ENCODE data around the gene KRT37. TPM values are rescaled to one million over a fixed set of nuclear protein-coding genes. Genes with fewer than 3 reads are reported as not detected.

The KRT37 gene
- total RNA-seq, 1 experiment from 2014 or later = not detected

DNA sequence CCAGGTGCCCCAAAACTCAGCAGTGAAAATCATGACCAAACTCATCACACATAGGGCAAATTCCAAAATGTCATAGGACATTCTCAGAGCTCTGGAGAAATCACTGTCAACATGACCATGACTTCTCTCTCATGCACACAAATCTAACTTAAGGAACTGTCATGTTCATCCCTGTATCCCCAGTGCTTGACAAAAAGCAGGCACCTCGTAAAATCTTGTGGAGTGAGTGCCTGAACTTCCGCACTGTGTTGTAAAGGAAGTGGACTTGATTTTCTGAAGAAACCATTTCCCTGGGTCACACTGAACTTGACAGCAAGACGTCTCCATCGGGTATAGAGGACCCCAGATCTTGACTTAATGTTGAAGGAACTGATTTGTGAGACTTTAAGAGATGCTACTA, 2.8 kb downstream of the KRT37 start:
- no peak overlapping the region for H3K9ac ChIP-seq (ENCODE audit: extremely low read depth, insufficient read length, low read length)
- Mint-ChIP-seq H3K9me3 (no peaks in the 10 kb centered on the region), H3K4me3 (no peak overlapping the region), H3K27ac (no peak overlapping the region; a peak in 1 of 7 replicates), H3K27me3 (ENCODE audit: low read depth) (peaks cover 11% of the 10 kb centered on the region), H3K36me3 (ENCODE audit: insufficient read depth in 1 of 3, low read depth in 3 of 3) (no peaks in the 10 kb centered on the region), H3K4me1 (peaks cover 8% of the 10 kb centered on the region in 2 experiments; a peak in 3 of 4 replicates)
- H3K23me2 ChIP-seq (ENCODE audit: insufficient read length, low read depth, low read length, poor library complexity, severe bottlenecking) = no peaks in the 10 kb centered on the region
- no peaks in the 10 kb centered on the region for H3K9me3 ChIP-seq (ENCODE audit: control insufficient read depth, low read depth, low read length)
- H3K4me2 ChIP-seq (ENCODE audit: insufficient read depth, insufficient read length, low read length) = no peak overlapping the region
- no CpG with 5 or more reads among the region's 4 CpGs for WGBS (ENCODE audit: extremely low coverage, insufficient read length, low lambda C conversion rate)
- no peak overlapping the region for H4K91ac ChIP-seq (ENCODE audit: insufficient read length, low read depth, low read length)
- H3K18ac ChIP-seq (ENCODE audit: insufficient read length, low read depth, low read length) = no peak overlapping the region
- no peaks in the 10 kb centered on the region for H3K27me3 ChIP-seq (ENCODE audit: insufficient read depth, low read length)
- no peaks in the 10 kb centered on the region for H3K4me1 ChIP-seq (ENCODE audit: insufficient read depth, low read length)
- H2BK120ac ChIP-seq (ENCODE audit: low read depth, low read length, poor library complexity, severe bottlenecking) = no peak overlapping the region
- no peak overlapping the region for H3T11ph ChIP-seq (ENCODE audit: low read length)
- no peaks in the 10 kb centered on the region for H3K79me2 ChIP-seq (ENCODE audit: insufficient read depth, low read length)
- H2BK5ac ChIP-seq (ENCODE audit: insufficient read length, low read length) = no peak overlapping the region
- no peak overlapping the region for H3K23ac ChIP-seq (ENCODE audit: insufficient read length, low read depth, low read length)
- no peak overlapping the region for H2AK5ac ChIP-seq (ENCODE audit: insufficient read length, low read length)
- H4K8ac ChIP-seq (replicated peaks; ENCODE audit: insufficient read length, low read depth, low read length) = no peak overlapping the region
- H2BK20ac ChIP-seq (ENCODE audit: low read depth, low read length, poor library complexity, severe bottlenecking) = no peak overlapping the region
- H3K14ac ChIP-seq (ENCODE audit: insufficient read depth, low read length) = no peak overlapping the region
- no peaks in the 10 kb centered on the region for H4K20me1 ChIP-seq (ENCODE audit: control insufficient read depth, insufficient read depth, insufficient read length)
- H2BK12ac ChIP-seq (ENCODE audit: insufficient read length, low read depth, low read length) = no peak overlapping the region
- H2BK15ac ChIP-seq (ENCODE audit: low read depth, low read length) = no peak overlapping the region
- H3K4ac ChIP-seq (ENCODE audit: low read depth, low read length) = no peak overlapping the region
- no peak overlapping the region for H3K56ac ChIP-seq (ENCODE audit: insufficient read length, low read depth, low read length)
- H2AFZ ChIP-seq (ENCODE audit: low read length) = no peak overlapping the region
- H3K27ac ChIP-seq (ENCODE audit: insufficient read length, low read depth, low read length) = no peak overlapping the region
- TF ChIP-seq, protein P1, sequence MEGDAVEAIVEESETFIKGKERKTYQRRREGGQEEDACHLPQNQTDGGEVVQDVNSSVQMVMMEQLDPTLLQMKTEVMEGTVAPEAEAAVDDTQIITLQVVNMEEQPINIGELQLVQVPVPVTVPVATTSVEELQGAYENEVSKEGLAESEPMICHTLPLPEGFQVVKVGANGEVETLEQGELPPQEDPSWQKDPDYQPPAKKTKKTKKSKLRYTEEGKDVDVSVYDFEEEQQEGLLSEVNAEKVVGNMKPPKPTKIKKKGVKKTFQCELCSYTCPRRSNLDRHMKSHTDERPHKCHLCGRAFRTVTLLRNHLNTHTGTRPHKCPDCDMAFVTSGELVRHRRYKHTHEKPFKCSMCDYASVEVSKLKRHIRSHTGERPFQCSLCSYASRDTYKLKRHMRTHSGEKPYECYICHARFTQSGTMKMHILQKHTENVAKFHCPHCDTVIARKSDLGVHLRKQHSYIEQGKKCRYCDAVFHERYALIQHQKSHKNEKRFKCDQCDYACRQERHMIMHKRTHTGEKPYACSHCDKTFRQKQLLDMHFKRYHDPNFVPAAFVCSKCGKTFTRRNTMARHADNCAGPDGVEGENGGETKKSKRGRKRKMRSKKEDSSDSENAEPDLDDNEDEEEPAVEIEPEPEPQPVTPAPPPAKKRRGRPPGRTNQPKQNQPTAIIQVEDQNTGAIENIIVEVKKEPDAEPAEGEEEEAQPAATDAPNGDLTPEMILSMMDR (conservative IDR thresholded peaks at IDR 0.05) = no peak
- no peaks in the 10 kb centered on the region for H3K79me1 ChIP-seq (ENCODE audit: insufficient read depth, low read depth, low read length, poor library complexity, severe bottlenecking)
- no peak overlapping the region for H4K5ac ChIP-seq (ENCODE audit: insufficient read length, low read depth, low read length)
- DNase-seq = no peak
